HG03095 (cell line): Measurements from ENCODE around the gene HS6ST2.
"Not testable (repeated sequence)": the region's sequence is repeated elsewhere in the genome, so short reads cannot be mapped to it uniquely, and the experiment has no call there.

Source experiments
- ATAC-seq: cut with Tn5 transposase; IDR thresholded peaks from one replicate; pipeline ENCODE4 v1.9.1; 2021; ENCODE audit warnings: moderate library complexity; ENCODE audit not compliant: unreplicated experiment

HS6ST2 gene

GRCh38 chrX:132958091-132958703 is at the start of gene HS6ST2:
TSS of gene HS6ST2 (minus strand) at chrX:132958629.
- ATAC-seq: no peak

GRCh38 chrX:133007458-133007857 is 49.0 kb upstream of the HS6ST2 start:
- no peak for ATAC-seq

- no peak for ATAC-seq
Observed at GRCh38 chrX:133005616-133006015, 47.2 kb upstream of the HS6ST2 start.

GRCh38 chrX:133005042-133005441 is 46.6 kb upstream of the HS6ST2 start:
- no peak for ATAC-seq

- ATAC-seq: no peak
Observed at GRCh38 chrX:132999209-132999608, 40.8 kb upstream of the HS6ST2 start.

- ATAC-seq: no peak
Observed at GRCh38 chrX:132990835-132991234, 32.4 kb upstream of the HS6ST2 start.

- ATAC-seq: no peak
Observed at GRCh38 chrX:132986556-132986955, 28.1 kb upstream of the HS6ST2 start.

- no peak for ATAC-seq
Observed at GRCh38 chrX:132984058-132984650, 25.7 kb upstream of the HS6ST2 start.

- no peak for ATAC-seq
Observed at GRCh38 chrX:132983496-132983895, 25.1 kb upstream of the HS6ST2 start.

- not testable (repeated sequence) for ATAC-seq
Observed at GRCh38 chrX:132980035-132980434, 21.6 kb upstream of the HS6ST2 start.

GRCh38 chrX:132968296-132968949 is 10.0 kb upstream of the HS6ST2 start:
- ATAC-seq: no peak

- no peak for ATAC-seq
Observed at GRCh38 chrX:132967049-132967448, 8.6 kb upstream of the HS6ST2 start.

GRCh38 chrX:132965461-132965860 is 7.0 kb upstream of the HS6ST2 start:
- ATAC-seq: no peak

- ATAC-seq: no peak
Observed at GRCh38 chrX:132961511-132961910, 3.1 kb upstream of the HS6ST2 start.

- ATAC-seq: no peak
Observed at GRCh38 chrX:132957211-132958090, 978 bp downstream of the HS6ST2 start.

GRCh38 chrX:132956421-132957210 is 1.8 kb downstream of the HS6ST2 start:
- ATAC-seq: no peak

GRCh38 chrX:132955690-132956089 is 2.7 kb downstream of the HS6ST2 start:
- ATAC-seq: no peak

- no peak for ATAC-seq
Observed at GRCh38 chrX:132954323-132954722, 4.1 kb downstream of the HS6ST2 start.

- ATAC-seq: no peak
Observed at GRCh38 chrX:132953354-132953753, 5.1 kb downstream of the HS6ST2 start.

- no peak for ATAC-seq
Observed at GRCh38 chrX:132948648-132949260, 9.7 kb downstream of the HS6ST2 start.
